Neural cell (in vitro differentiated cells): Measurements from ENCODE around the gene FRK.

Source experiments
- CTCF ChIP-seq: fragments of 450-650 bp; IDR thresholded peaks from 2 replicates; pipeline ENCODE4 v1.5.1; 2014; ENCODE audit warnings: antibody characterized with exemption, mild to moderate bottlenecking, moderate library complexity; ENCODE audit not compliant: poor library complexity, severe bottlenecking
- EZH2 ChIP-seq: fragments of 200-600, 300-800 bp; shearing (Covaris generic), sonication (generic); IDR thresholded peaks from 2 replicates; pipeline ENCODE4 v1.6.1; 2014; ENCODE audit warnings: antibody characterized with exemption, low read length, borderline replicate concordance, mild to moderate bottlenecking; ENCODE audit not compliant: insufficient read depth, poor library complexity, severe bottlenecking
- POLR2AphosphoS5 ChIP-seq: IDR thresholded peaks from 2 replicates; pipeline ENCODE4 v1.6.1; 2012
- REST ChIP-seq: IDR thresholded peaks from 2 replicates; pipeline ENCODE4 v1.6.1; 2012; ENCODE audit warnings: borderline replicate concordance

- TF ChIP-seq CTCF: no peak
- no peak for TF ChIP-seq POLR2AphosphoS5
- TF ChIP-seq REST: no peak
- TF ChIP-seq EZH2: no peak
Observed at GRCh38 chr6:115934829-115935228, 125.9 kb downstream of the FRK start.
